HepG2 (cell line): ENCODE results near the gene CHCHD3. TPM values are rescaled to one million over a fixed set of nuclear protein-coding genes. Genes with fewer than 3 reads are reported as not detected.

Experiments
- ATAC-seq: fragments of 200-7000 bp; cut with Tn5 transposase; 3 replicates; pipeline ENCODE4 v1.9.1; 2020; ENCODE audit warnings: mild to moderate bottlenecking, moderate library complexity
- BruUV-seq: library from RNA; stranded (reverse); fragments of 400-500 nt; replicated peaks from 2 replicates; lab custom pipeline; 2021; lab: Mats Ljungman, UMichigan
- CTCF ChIA-PET: fragments of 300-600 bp; formaldehyde crosslinking; extraction: SDS; loops from one replicate; lab custom pipeline; 2021; ENCODE audit warnings: low total read pairs, inconsistent platforms, low intra/inter-chr PET ratio; lab: Yijun Ruan, JAX
- POLR2A ChIA-PET: fragments of 350-600 bp; sonication (Branson Sonifier 250); formaldehyde crosslinking; loops from one replicate; lab custom pipeline; 2020; ENCODE audit warnings: antibody characterized with exemption, inconsistent platforms; lab: Yijun Ruan, JAX
- DNase-seq: peaks from one replicate; pipeline ENCODE4 v3.0.0-alpha.2; 2015; ENCODE audit warnings: low spot score
- FAIRE-seq: peaks from 3 replicates; lab custom pipeline; 2011; peaks lifted over from hg19 to GRCh38; lab: Jason Lieb, UNC
- H2AFZ ChIP-seq: one replicate; pipeline ENCODE4 v1.6.1; 2011; ENCODE audit warnings: low read length, inconsistent platforms
- H3K27ac ChIP-seq: fragments of 300-600 bp; 3 replicates; pipeline ENCODE4 v1.8.0; 2011; ENCODE audit warnings: mixed run types, mild to moderate bottlenecking, mixed read lengths, low read length, inconsistent platforms; ENCODE audit not compliant: insufficient read depth; ENCODE audit errors: extremely low read length
- H3K27me3 ChIP-seq, 2 experiments: fragments of 200-600 bp in 1 of 2; 2 replicates in 1 of 2; 3 replicates in 1 of 2; pipeline versions ENCODE4 v1.6.0 to v1.8.0; 2011; ENCODE audit warnings: low read length in 2 of 2, mild to moderate bottlenecking in 2 of 2, moderate library complexity in 2 of 2, inconsistent platforms in 1 of 2; ENCODE audit not compliant: insufficient read depth in 2 of 2, control insufficient read depth in 1 of 2
- H3K36me3 ChIP-seq, 2 experiments: fragments of 200-600 bp in 1 of 2; replicated peaks in 1 of 2; 2 replicates in 1 of 2; 3 replicates in 1 of 2; pipeline versions ENCODE4 v1.5.1 to v1.8.0; 2011; ENCODE audit warnings: low read length in 2 of 2, inconsistent platforms in 1 of 2; ENCODE audit not compliant: insufficient read depth in 2 of 2, control insufficient read depth in 1 of 2
- H3K4me1 ChIP-seq: 2 replicates; pipeline ENCODE4 v1.5.1; 2012; ENCODE audit warnings: low read length, inconsistent platforms; ENCODE audit not compliant: insufficient read depth
- H3K4me2 ChIP-seq: 2 replicates; pipeline ENCODE4 v1.6.0; 2011; ENCODE audit warnings: low read depth, low read length, inconsistent platforms
- H3K4me3 ChIP-seq, 3 experiments: fragments of 200-600 bp in 1 of 3; sonication (generic), shearing (Covaris generic) in 1 of 3; replicated peaks in 1 of 3; 2 replicates each; pipeline ENCODE4 v1.5.1; 2011 to 2016; ENCODE audit warnings: low read length in 3 of 3, inconsistent platforms in 2 of 3, low read depth in 2 of 3, mild to moderate bottlenecking in 2 of 3, control low read depth in 1 of 3, mixed read lengths in 1 of 3; ENCODE audit not compliant: insufficient read depth in 1 of 3
- H3K79me2 ChIP-seq: one replicate; pipeline ENCODE4 v1.6.1; 2011; ENCODE audit warnings: low read length, inconsistent platforms; ENCODE audit not compliant: insufficient read depth
- H3K9ac ChIP-seq: 2 replicates; pipeline ENCODE4 v1.6.0; 2011; ENCODE audit warnings: mild to moderate bottlenecking, low read depth, low read length, inconsistent platforms; ENCODE audit not compliant: insufficient read depth
- H3K9me3 ChIP-seq: 2 replicates; pipeline ENCODE4 v1.5.1; 2012; ENCODE audit warnings: mild to moderate bottlenecking, low read length
- H4K20me1 ChIP-seq: 2 replicates; pipeline ENCODE4 v1.6.0; 2011; ENCODE audit warnings: inconsistent platforms, mild to moderate bottlenecking, low read length, moderate library complexity; ENCODE audit not compliant: insufficient read depth
- CEBPG ChIP-seq: IDR thresholded peaks from 2 replicates; pipeline ENCODE4 v1.6.1; 2016
- CENPX ChIP-seq: sonication (generic); formaldehyde crosslinking; IDR thresholded peaks from 2 replicates; pipeline ENCODE4 v1.9.0; 2021; ENCODE audit warnings: mild to moderate bottlenecking, missing genetic modification reagents, moderate library complexity
- IRX3 ChIP-seq: sonication (generic); formaldehyde crosslinking; IDR thresholded peaks from 2 replicates; pipeline ENCODE4 v1.8.1; 2023; ENCODE audit warnings: mild to moderate bottlenecking, low read depth, missing genetic modification reagents, borderline replicate concordance
- ISX ChIP-seq: sonication (generic); formaldehyde crosslinking; conservative IDR thresholded peaks from 2 replicates; pipeline ENCODE4 v1.5.0; 2020; ENCODE audit warnings: missing genetic modification reagents
- KDM4B ChIP-seq: sonication (generic); formaldehyde crosslinking; IDR thresholded peaks from 2 replicates; pipeline ENCODE4 v1.4.0; 2020; ENCODE audit warnings: missing genetic modification reagents
- SRSF1 ChIP-seq: fragments of 200-400 bp; formaldehyde crosslinking; optimal IDR thresholded peaks from 2 replicates; pipeline ENCODE3; 2017; ENCODE audit warnings: mild to moderate bottlenecking, low read depth, low read length, moderate library complexity
- TEF ChIP-seq: sonication (generic); formaldehyde crosslinking; IDR thresholded peaks from 2 replicates; pipeline ENCODE4 v1.5.0; 2020; ENCODE audit warnings: missing genetic modification reagents
- ZKSCAN5 ChIP-seq: sonication (generic); formaldehyde crosslinking; IDR thresholded peaks from 2 replicates; pipeline ENCODE4 v1.5.1; 2020; ENCODE audit warnings: mild to moderate bottlenecking, missing genetic modification reagents
- ZKSCAN8 ChIP-seq: IDR thresholded peaks from 2 replicates; pipeline ENCODE4 v1.6.1; 2016; ENCODE audit warnings: borderline replicate concordance, missing genetic modification reagents, missing compliant biosample characterization
- ZNF446 ChIP-seq: sonication (generic); formaldehyde crosslinking; IDR thresholded peaks from 2 replicates; pipeline ENCODE4 v1.5.0; 2020; ENCODE audit warnings: mild to moderate bottlenecking, missing genetic modification reagents
- ZNF512B ChIP-seq: sonication (generic); formaldehyde crosslinking; IDR thresholded peaks from 2 replicates; pipeline ENCODE4 v1.5.1; 2020; ENCODE audit warnings: missing genetic modification reagents, mild to moderate bottlenecking, borderline replicate concordance
- ZNF704 ChIP-seq: sonication (generic); formaldehyde crosslinking; IDR thresholded peaks from 2 replicates; pipeline ENCODE4 v1.8.1; 2023; ENCODE audit warnings: mild to moderate bottlenecking, inconsistent platforms, moderate library complexity, missing genetic modification reagents, borderline replicate concordance
- WGBS: methylation state at CpG from one replicate; pipeline ENCODE4 v1.1.6; 2017; ENCODE audit warnings: low lambda C conversion rate; 5-methylcytosine and 5-hydroxymethylcytosine counted together
- in situ Hi-C: cut with HindIII; loops from 2 replicates; pipeline ENCODE4 v1.10.0; 2017; ENCODE audit warnings: low pct_unique_long_range_greater_than_20kb; ENCODE audit not compliant: extremely low pct_ligation_motif_present
- intact Hi-C: fragments of 100-400 bp; cut with micrococcal nuclease; formaldehyde crosslinking; loops from one replicate; pipeline ENCODE4 v1.10.0; 2022; ENCODE audit not compliant: unreplicated experiment
- polyA plus RNA-seq, 8 experiments: library from polyadenylated mRNA; depleted of rRNA in 3 of 8; stranded (reverse) in 7 of 8; unstranded in 1 of 8; fragments of >200 nt; fragmentation: Illumina TruSeq in 4 of 8; extraction: Trizol in 4 of 8; gene quantifications; 2 replicates each; pipeline versions ENCODE4 v1.2.1 to v1.2.3, GENCODE V29; 2011 to 2016; ENCODE audit warnings: low read depth in 4 of 8, missing spikeins in 1 of 8, mixed read lengths in 1 of 8; ENCODE audit not compliant: insufficient read depth in 1 of 8
- total RNA-seq, 5 experiments: library from RNA; depleted of rRNA; stranded (reverse); fragments of >200 nt; fragmentation: Illumina TruSeq; extraction: Trizol; gene quantifications; 2 replicates each; pipeline ENCODE4 v1.2.3, GENCODE V29; 2016; ENCODE audit warnings: low read depth in 1 of 5
- TF ChIP-seq, protein P1 (sequence below): sonication (generic); formaldehyde crosslinking; IDR thresholded peaks from 2 replicates; pipeline ENCODE4 v1.4.0; 2020; ENCODE audit warnings: mild to moderate bottlenecking, missing genetic modification reagents
- TF ChIP-seq, protein P2 (sequence below): sonication (generic); formaldehyde crosslinking; IDR thresholded peaks from 2 replicates; pipeline ENCODE4 v1.8.1; 2023; ENCODE audit warnings: mild to moderate bottlenecking, missing genetic modification reagents
- TF ChIP-seq, protein P3 (sequence below): sonication (generic); formaldehyde crosslinking; IDR thresholded peaks from 2 replicates; pipeline ENCODE4 v1.5.0; 2020; ENCODE audit warnings: missing genetic modification reagents

CHCHD3 gene
- total and polyA plus RNA-seq, 2 of the 13 experiments (the other 11 are each of a cell fraction or from before 2014, with no cell fraction given): 32.7 to 86.8 TPM

DNA sequence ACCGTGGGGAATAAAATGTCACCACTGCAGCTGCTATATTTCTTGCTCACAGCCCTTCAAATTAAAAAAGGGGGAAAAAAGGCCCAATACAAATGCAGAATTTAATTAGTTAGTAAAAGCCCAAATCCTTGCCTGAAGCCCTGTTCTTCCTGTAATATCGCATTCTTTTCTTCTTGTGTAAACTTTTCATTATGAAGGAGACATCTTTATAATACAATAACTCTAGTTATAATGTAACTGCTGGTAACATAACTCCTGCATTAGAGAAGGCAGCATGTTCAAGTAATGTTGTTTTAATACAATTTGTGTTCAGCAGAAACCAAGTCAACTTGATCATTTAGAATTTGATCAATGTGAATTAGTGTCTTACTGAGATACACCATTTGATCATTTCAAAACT lies 250.9 kb downstream of the CHCHD3 start:
- Histone ChIP-seq H3K9ac (no peak overlapping the region), H3K4me2 (no peak overlapping the region), H3K4me1 (no peaks in the 10 kb centered on the region), H3K36me3 (peaks cover 0 to 2% of the 10 kb centered on the region in 2 experiments; a peak in 1 of 5 replicates), H2AFZ (no peak overlapping the region), H3K27me3 (no peaks in the 10 kb centered on the region), H4K20me1 (no peaks in the 10 kb centered on the region), H3K9me3 (no peaks in the 10 kb centered on the region), H3K4me3 (no peak overlapping the region), H3K27ac (no peak overlapping the region), H3K79me2 (no peaks in the 10 kb centered on the region)
- ATAC-seq (no peak), DNase-seq (no peak), FAIRE-seq (no peak)
- in situ Hi-C loops: no loop called here
- intact Hi-C loops: no loop called here
- 95% methylated on average over 2 of the region's 2 CpGs for WGBS
- POLR2A ChIA-PET: no interaction called here
- CTCF ChIA-PET: no interaction called here
- BruUV-seq: no TSS peak
- TF ChIP-seq, protein P1, sequence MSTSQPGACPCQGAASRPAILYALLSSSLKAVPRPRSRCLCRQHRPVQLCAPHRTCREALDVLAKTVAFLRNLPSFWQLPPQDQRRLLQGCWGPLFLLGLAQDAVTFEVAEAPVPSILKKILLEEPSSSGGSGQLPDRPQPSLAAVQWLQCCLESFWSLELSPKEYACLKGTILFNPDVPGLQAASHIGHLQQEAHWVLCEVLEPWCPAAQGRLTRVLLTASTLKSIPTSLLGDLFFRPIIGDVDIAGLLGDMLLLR (CRISPR knock-in tag): no peak
- TF ChIP-seq KDM4B (CRISPR knock-in tag): no peak
- no peak for TF ChIP-seq CEBPG (CRISPR knock-in tag)
- TF ChIP-seq ZKSCAN8: no peak
- TF ChIP-seq CENPX (CRISPR knock-in tag): no peak
- no peak for TF ChIP-seq SRSF1
- no peak for TF ChIP-seq ZNF704 (CRISPR knock-in tag)
- TF ChIP-seq, protein P2, sequence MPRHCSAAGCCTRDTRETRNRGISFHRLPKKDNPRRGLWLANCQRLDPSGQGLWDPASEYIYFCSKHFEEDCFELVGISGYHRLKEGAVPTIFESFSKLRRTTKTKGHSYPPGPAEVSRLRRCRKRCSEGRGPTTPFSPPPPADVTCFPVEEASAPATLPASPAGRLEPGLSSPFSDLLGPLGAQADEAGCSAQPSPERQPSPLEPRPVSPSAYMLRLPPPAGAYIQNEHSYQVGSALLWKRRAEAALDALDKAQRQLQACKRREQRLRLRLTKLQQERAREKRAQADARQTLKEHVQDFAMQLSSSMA (CRISPR knock-in tag): no peak
- TF ChIP-seq TEF (CRISPR knock-in tag): no peak
- TF ChIP-seq ZNF446 (CRISPR knock-in tag): no peak
- TF ChIP-seq ZKSCAN5 (CRISPR knock-in tag): no peak
- TF ChIP-seq ZNF512B (CRISPR knock-in tag): no peak
- no peak for TF ChIP-seq ISX (CRISPR knock-in tag)
- no peak for TF ChIP-seq IRX3 (CRISPR knock-in tag)
- TF ChIP-seq, protein P3, sequence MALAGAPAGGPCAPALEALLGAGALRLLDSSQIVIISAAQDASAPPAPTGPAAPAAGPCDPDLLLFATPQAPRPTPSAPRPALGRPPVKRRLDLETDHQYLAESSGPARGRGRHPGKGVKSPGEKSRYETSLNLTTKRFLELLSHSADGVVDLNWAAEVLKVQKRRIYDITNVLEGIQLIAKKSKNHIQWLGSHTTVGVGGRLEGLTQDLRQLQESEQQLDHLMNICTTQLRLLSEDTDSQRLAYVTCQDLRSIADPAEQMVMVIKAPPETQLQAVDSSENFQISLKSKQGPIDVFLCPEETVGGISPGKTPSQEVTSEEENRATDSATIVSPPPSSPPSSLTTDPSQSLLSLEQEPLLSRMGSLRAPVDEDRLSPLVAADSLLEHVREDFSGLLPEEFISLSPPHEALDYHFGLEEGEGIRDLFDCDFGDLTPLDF (CRISPR knock-in tag): no peak
